Activated CD4-positive, alpha-beta T cell treated with anti-CD3 and anti-CD28 coated beads for 48 hours (primary cell): ENCODE measurements around the gene ULK3.

Experiments
- DNase-seq: peaks from one replicate; pipeline ENCODE4 v3.0.0-alpha.2; 2020

ULK3 gene

DNA sequence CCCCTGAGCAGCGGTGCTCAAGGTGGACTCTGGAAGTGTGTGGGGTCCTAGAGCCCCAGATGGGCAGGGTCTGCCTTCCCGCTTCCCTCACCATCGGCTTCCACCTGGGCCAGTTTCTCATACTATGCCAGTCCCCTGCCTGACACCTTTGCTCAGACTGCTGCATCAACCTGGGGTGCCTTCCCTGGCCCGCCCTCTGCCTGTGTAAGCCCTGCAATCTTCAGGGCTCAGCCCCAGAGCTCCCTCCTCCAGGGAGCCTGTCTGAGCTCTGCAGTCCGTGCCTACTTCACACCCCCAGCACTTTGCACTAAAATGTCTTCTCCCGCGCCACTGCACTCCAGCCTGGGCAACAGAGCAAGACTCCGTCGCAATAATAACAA lies 48.0 kb downstream of the ULK3 start:
- DNase-seq = no peak

DNA sequence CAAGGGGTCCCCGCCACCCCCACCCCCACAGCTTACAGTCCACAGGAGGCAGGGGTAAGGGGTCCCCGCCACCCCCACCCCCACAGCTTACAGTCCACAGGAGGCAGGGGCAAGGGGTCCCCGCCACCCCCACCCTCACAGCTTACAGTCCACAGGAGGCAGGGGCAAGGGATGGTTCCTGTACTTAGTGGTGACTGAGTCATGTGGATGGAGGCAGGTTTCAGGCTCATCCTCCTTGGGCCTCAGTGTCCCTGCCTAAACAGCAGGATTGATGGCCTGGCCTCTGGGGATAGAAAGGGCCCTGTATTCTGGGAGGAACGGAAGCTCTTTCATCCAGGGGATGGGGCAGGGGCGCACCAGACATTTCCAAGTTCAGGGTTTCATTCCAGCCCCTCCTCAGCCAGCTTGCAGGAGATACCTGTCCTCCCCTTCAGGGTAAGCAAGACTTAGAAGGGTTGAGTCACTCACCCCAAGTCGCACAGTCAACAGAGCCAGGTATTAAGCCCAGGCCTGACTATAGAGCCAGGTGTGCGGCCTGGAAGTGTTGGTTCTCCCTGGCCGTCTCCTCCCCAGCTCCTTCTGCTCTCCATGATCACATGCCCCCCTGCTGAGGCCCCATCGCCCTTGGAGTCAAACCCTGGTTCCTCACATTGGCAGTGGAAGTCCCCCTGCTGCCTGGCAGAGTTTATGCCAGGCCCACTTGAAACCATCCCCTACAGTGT lies 48.5 kb downstream of the ULK3 start:
- DNase-seq = peak; percentile 22

DNA sequence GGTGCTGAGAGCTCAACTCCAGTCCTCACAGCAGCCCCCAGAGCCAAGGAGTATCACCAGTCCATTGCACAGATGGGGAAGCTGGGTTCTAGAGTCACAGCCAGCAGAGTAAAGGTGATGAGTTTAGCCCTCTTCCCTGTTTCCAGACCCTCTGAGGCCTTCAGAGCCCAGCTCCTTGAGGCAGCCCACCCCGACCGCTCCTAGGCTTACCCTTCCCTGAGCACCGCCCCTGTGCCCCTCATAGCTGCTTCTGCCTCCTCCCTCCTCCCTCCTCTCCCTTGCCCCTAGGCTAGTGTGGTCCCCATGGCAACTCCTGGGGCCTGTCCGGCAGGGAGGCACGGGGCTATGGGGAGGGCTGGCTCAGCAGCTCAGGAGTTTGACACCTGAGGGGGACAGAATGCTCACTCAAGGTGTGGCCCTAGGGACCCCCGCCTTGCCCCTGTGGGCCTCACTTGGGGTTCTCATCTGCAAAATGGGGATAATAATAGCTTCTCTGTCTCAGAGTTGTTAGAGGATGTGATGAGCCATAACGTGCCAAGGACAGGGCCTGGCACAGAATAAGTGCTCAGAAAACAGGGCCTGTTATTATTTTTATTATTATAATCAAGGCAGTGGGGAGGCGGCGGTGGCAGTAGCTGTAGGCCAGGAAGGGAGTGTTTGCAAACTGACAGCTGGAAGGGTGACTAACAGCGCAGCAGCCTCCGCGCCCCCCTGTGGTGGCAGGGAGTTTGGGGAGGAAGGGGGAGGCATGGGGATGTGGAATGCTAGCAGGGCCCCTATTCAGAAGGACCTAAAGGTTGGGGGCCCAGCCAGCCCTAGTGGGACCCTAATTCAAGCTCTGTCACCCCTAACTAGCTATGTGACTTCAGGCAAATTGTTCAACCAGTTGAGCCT lies 49.6 kb downstream of the ULK3 start:
- DNase-seq = peak; percentile 77

DNA sequence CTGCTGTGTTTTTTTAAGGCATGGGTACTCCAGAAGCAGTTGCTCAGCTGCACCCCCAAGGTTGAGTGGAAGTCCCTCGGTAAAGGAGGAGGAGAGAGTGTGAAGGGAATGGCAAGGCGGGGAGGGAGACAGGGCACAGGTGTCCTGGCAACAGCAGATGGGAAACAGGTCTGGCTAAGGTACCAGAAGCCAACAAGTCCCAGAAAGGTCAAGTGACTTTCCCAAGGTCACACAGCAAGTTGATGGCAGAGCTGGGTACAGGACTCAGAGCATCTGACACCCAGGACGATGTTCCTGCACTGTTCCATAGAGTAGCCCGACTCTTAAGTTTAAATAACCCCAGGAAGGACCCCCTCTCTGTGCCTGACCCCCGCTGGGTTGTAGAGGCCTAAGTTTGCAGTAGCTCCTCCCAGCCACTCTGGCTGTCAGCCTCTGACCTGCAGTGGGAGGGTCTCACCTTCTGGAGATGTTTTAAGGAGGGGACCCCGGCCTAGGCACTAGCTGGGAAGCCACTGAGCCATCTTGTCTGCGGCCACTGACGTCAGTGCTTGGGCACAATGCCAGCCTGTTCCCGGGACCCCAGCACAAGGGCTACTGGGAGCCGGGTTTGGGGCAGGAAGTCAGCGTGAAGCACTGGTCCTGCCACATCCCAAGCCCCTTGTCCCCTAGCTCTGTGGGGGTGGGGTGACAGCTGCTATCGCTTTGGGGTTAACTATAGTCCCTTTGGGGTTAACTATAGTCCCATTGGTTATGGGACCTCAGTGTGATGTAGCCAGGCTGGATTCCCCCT lies 50.5 kb downstream of the ULK3 start:
- peak; percentile 18 for DNase-seq

DNA sequence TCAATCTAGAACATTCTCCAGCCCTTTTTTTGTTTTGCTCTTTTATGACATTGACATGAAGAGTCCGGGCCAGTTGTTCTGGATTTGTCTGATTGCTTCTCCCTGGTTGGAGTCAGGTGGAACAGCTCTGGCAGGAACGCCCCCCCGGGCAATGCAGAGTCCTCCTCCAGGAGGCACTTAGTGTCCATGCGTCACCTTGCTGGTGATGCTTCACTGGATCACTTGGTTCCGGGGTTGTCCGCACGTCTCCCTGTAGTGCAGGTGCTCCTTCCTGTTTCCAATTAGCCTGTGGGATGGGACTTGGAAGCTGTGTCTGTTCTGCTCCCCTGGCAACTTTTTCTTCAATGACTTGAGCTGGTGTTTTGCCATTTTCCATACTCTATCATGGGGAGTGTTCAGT lies 51.3 kb downstream of the ULK3 start:
- DNase-seq = no peak

DNA sequence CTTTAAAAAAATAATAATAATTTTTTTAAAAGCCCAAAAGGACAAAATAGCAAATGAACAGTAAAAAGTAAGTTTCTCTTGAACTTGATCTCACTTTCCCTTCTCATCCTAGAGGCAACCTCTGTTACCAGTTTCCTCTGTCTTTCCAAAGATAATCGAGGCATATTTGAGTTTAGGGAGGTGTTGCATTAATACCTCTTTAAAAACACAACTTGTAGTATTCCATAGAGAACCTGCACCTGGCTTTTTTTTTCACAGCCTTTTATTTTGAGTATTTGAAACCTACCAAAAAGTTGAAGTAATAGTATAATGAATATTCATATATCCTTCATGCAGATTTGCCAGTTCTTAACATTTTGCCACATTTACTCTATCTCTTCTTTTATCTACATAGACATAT lies 51.9 kb downstream of the ULK3 start:
- DNase-seq = no peak

DNA sequence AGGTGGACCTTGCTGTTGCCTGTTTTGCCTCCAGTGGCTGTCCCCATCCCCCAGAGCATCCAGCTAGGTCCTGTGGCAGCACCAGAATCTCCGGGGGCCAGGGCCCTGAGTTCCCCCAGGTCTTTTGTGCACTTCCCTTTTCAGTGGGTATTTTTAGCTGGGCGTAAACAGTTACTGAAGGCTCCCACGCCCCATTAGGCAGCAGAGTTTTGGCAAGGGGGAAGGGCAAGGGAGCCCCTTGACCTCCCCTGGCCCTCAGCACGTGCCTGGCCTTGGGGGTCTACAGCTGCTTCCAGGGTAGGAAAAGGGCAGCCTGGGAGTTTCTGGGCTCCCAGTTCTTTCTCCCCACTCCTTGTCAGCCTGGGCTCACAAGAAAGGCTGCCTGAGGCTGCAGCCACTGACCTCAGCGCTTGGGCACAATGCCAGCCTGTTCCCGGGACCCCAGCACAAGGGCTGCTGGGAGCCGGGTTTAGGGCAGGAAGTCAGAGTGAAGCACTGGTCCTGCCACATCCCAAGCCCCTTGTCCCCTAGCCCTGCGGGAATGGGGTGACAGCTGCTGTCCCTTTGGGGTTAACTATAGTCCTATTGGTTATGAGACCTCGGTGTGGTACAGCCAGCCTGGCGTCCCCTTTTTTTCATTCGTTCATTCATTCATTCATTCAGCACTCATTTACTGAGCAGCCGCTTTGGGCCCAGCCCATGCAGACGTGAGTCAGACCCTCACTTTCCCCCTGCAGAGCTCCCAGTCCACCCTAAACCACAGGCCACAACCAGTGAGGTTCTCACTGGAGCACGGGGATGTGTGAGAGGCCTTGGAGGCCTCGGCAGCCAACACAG lies 52.7 kb downstream of the ULK3 start:
- peak; percentile 67 for DNase-seq

DNA sequence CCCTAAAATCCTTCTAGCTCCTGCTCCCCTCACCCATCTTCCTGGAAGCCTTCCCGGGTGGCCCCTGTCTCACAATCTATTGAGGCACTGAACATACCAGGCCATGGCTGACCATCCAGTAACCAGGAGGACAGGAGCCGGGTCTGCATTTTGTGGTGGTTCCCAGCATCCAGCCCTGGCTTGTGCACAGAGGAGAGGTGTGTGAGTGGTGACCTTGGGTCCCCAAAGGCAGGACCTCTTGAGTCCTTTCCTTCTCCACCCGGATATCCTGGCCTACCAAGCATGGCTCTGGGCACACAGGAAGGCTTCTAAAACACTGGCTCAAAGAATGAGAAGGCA lies 53.2 kb downstream of the ULK3 start:
- no peak for DNase-seq

DNA sequence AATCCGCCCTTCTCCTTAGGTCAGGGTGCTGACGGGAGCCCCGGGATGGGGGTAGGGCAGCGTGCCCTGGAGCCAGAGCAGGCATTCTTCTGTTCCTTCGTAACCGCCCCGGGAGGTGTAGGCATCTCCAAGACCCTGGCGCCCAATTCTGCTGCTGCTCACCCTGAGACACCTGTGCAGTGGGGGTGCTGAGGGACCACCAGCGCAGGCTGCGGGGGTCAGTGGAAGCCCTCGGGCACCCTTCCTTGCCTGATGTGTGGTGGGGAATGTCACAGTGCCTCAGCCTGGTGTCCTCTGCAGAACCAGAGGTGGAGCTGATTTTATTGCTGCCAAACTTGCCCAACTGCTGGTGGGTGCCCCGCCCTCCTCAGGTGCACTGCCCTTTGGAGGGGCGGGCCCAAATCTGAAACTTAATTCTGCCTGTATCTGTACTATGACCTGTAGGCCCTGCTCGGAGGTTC lies 53.8 kb downstream of the ULK3 start:
- peak; percentile 45 for DNase-seq

DNA sequence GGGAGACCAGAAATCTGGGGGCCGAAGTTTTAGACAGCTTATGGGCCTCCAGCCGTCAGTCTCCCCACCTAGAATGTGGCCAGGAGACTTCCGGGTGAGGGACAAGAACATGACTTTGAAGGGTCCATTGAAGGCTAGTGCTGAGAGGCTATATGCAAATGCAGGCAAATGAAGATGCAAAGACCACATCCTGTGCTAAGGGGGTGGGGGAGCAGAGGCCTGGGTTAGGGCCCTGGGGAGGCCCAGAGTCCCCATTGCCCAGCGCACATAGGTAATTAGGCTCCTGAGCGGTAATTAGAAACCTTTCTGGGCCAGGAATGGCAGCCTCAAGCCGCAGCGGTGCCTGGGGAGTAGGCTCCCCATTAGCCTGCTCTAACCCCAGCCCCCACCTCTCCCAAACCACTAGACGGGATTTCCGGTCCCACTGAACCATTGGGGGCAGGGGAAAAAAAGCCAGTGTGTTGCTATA lies 54.2 kb downstream of the ULK3 start:
- DNase-seq = peak; percentile 63

DNA sequence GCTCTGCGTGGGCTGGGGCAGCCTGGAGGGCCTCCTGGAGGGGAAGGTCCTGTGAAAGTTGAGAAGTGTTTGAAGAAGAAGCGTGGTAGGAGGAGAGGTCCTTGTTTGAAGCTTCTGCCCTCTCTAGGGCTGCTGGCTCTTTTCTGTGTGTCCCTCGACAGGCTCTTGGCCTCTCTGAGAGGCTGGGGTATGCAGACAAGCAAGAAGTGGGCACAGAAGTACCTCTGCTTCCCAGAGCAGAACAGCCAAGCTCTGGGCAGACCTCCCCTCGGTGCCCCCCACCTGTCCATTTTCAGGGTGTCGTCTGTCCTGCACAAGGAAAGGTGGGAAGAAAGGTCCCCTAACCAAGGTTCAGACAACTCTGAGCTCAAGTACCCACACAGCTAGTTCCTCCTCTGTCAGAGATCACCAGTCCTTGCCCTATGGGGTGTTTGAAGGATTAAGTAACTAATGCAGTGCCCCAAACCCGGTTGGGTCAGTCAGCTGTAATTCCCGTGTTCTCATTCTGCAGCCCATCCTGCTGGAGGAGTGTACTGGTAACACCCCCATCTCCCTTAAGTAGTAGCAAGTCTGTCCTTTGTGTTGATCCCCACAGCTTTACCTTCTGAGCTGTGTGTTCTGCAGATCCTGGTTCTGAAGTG lies 54.8 kb downstream of the ULK3 start:
- no peak for DNase-seq

DNA sequence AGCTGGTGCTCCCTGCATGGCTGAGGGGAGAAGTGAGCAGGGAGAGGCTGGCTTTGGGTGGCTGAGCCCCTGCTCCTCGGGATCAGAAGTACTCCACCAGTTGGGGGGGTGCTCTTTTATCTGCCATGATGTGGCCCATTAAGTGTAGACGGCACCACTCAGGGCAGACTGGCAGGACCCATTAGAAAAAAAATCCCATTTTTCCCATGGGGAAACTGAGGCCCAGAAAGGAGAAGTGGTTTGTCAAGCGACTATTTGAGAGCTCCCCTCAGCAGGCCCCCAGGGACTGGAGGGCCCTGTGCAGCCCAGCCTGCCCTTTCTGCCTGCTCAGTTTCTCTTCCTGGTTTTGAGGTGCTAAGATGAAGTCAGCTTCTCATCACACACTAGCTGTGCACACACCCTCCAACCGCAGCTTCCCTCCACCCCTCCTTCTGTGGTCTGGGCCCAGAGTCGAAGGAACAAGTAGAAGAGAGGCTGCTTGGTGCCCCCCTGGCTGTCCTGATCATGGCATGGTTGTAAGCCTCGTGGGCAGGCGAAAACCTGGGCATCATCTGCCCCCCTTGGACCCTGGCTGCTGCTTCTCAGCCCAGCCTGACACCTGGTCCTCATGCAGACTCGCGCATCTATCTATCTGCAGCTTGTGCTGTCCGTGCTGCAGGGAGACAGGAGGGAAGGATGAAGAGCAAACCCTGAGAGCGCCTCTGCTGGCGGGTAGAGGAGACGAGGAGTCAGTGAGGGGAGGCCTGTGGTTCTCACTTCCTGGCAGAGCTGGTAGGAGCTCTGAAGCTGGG lies 55.5 kb downstream of the ULK3 start:
- peak; percentile 96 for DNase-seq

DNA sequence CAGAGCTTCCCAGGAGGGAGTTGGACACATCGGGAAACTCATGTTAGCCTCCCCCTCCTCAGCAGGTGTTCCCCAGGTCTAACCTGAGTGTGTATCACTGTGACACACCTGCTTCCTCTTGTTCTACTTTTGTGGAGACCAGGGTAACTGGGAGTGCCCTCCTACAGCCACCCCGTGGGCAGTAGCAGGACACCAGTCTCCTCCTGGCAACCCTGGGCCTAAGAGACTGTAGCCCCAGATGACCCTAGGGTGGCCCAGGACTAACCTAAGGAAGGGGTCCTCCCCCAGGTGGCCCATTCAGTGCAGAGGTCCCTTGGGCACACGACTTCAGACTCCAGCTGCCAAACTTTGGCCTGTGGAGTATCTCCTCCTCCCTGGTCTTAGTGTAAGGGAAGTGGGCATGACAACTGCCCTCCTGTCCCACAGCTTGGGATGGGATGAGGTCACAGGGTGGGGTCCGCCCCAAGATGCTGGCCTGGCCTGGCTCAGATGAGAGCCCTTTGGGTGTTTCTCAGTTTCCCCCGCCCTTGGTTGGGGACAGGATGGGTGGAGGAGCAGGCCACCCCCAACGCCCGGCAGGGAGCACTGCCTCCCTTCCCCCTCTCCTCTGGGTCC lies 56.3 kb downstream of the ULK3 start:
- DNase-seq = peak; percentile 29
